ENCODE results near the gene NR1I2. TPM values are rescaled to one million over a fixed set of nuclear protein-coding genes. Genes with fewer than 3 reads are reported as not detected.

The NR1I2 gene
- total and polyA plus RNA-seq, 2 donors (not counting 1 experiment from before 2014, with no cell fraction given), result 0.30 to 0.52 TPM

GRCh38 chr3:119790369-119790768 lies 8.5 kb downstream of the NR1I2 start:
- ATAC-seq (ENCODE audit: low read depth), result no peak
- H4K20me1 ChIP-seq (ENCODE audit: control insufficient read depth, insufficient read depth, low read length, poor library complexity, severe bottlenecking), result no peaks in the 10 kb centered on the region
- ChIA-PET POLR2A (no interaction called here), CTCF (no interaction called here)
- H3K4me3 Mint-ChIP-seq, result no peak overlapping the region
- no peak overlapping the region for H3K4me3 ChIP-seq (ENCODE audit: control extremely low read depth in 1 of 5, extremely low read depth in 1 of 5, insufficient read depth in 1 of 5, low read depth in 2 of 5, low read length in 4 of 5)
- intact Hi-C loops (cut with micrococcal nuclease), result no loop called here
- no peak for DNase-seq
- H3K9me3 ChIP-seq (ENCODE audit: control extremely low read depth in 1 of 3, control insufficient read depth in 2 of 3, insufficient read depth in 1 of 3, low read length in 2 of 3), result peaks cover 0 to 2% (median 0%) of the 10 kb centered on the region in 3 donors
- no peak overlapping the region for H3K27ac ChIP-seq (ENCODE audit: low read length in 2 of 2)
- no peaks in the 10 kb centered on the region for H3K79me2 ChIP-seq (ENCODE audit: control insufficient read depth, insufficient read depth, low read length)
- no peak overlapping the region for H2AFZ ChIP-seq (ENCODE audit: insufficient read depth, low read depth, low read length, poor library complexity, severe bottlenecking)
- no peaks in the 10 kb centered on the region for H3K4me1 Mint-ChIP-seq
- no peaks in the 10 kb centered on the region for H3K36me3 ChIP-seq (replicated peaks in 1 of 2; ENCODE audit: control extremely low read depth in 1 of 2, control insufficient read depth in 1 of 2, extremely low read depth in 1 of 2, insufficient read depth in 2 of 2, low read length in 1 of 2)
- H3K9ac ChIP-seq (ENCODE audit: low read length), result no peak overlapping the region
- H3K9me3 Mint-ChIP-seq (ENCODE audit: insufficient read depth), result peaks cover 7% of the 10 kb centered on the region
- H3K4me1 ChIP-seq (ENCODE audit: control insufficient read depth in 2 of 2, insufficient read depth in 2 of 2, low read length in 2 of 2), result no peaks in the 10 kb centered on the region
- no peak overlapping the region for H3K4me2 ChIP-seq (replicated peaks; ENCODE audit: low read depth, low read length, poor library complexity, severe bottlenecking)
- WGBS (ENCODE audit: insufficient coverage), result no CpG with 5 or more reads among the region's 3 CpGs
- H3K27ac Mint-ChIP-seq, result no peak overlapping the region
- H3K27me3 Mint-ChIP-seq, result no peaks in the 10 kb centered on the region
- H3K27me3 ChIP-seq (replicated peaks in 1 of 4; ENCODE audit: control extremely low read depth in 1 of 4, control insufficient read depth in 3 of 4, insufficient read depth in 4 of 4, low read length in 3 of 4), result no peaks in the 10 kb centered on the region
- TF ChIP-seq CTCF (IDR thresholded peaks at IDR 0.05) (no peak), EZH2 (IDR thresholded peaks at IDR 0.05; ENCODE audit: borderline replicate concordance, insufficient read depth, low read depth, low read length, poor library complexity, severe bottlenecking) (no peak)

DNA sequence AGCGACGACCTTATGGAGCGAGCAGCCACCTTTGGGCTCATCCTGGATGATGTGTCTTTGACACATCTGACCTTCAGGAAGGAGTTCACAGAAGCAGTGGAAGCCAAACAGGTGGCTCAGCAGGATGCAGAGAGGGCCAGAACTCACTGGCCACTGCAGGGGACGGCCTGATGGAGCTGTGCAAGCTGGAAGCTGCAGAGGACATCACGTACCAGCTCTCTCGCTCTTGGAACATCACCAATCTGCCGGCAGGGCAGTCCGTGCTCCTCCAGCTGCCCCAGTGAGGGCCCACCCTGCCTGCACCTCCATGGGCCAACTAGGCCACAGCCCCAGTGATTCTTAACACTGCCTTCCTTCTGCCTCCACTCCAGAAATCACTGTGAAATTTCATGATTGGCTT lies 10.4 kb downstream of the NR1I2 start:
- 98% methylated on average over 8 of the region's 8 CpGs for WGBS (ENCODE audit: insufficient coverage)
- H3K4me2 ChIP-seq (replicated peaks; ENCODE audit: low read depth, low read length, poor library complexity, severe bottlenecking), result no peak overlapping the region
- ATAC-seq (ENCODE audit: low read depth), result no peak
- Mint-ChIP-seq H3K4me3 (no peak overlapping the region), H3K4me1 (no peaks in the 10 kb centered on the region), H3K27me3 (peaks cover 12% of the 10 kb centered on the region), H3K9me3 (ENCODE audit: insufficient read depth) (peaks cover 7% of the 10 kb centered on the region), H3K27ac (no peak overlapping the region)
- POLR2A ChIA-PET, result no interaction called here
- no peak for DNase-seq
- no peaks in the 10 kb centered on the region for H3K36me3 ChIP-seq (replicated peaks in 1 of 2; ENCODE audit: control extremely low read depth in 1 of 2, control insufficient read depth in 1 of 2, extremely low read depth in 1 of 2, insufficient read depth in 2 of 2, low read length in 1 of 2)
- H4K20me1 ChIP-seq (ENCODE audit: control insufficient read depth, insufficient read depth, low read length, poor library complexity, severe bottlenecking), result no peaks in the 10 kb centered on the region
- no peak overlapping the region for H3K4me3 ChIP-seq (ENCODE audit: control extremely low read depth in 1 of 5, extremely low read depth in 1 of 5, insufficient read depth in 1 of 5, low read depth in 2 of 5, low read length in 4 of 5)
- H3K4me1 ChIP-seq (ENCODE audit: control insufficient read depth in 2 of 2, insufficient read depth in 2 of 2, low read length in 2 of 2), result no peaks in the 10 kb centered on the region
- H3K9ac ChIP-seq (ENCODE audit: low read length), result no peak overlapping the region
- H3K9me3 ChIP-seq (ENCODE audit: control extremely low read depth in 1 of 3, control insufficient read depth in 2 of 3, insufficient read depth in 1 of 3, low read length in 2 of 3), result peaks cover 0 to 2% (median 0%) of the 10 kb centered on the region in 3 donors
- no peak overlapping the region for H2AFZ ChIP-seq (ENCODE audit: insufficient read depth, low read depth, low read length, poor library complexity, severe bottlenecking)
- H3K27me3 ChIP-seq (replicated peaks in 1 of 4; ENCODE audit: control extremely low read depth in 1 of 4, control insufficient read depth in 3 of 4, insufficient read depth in 4 of 4, low read length in 3 of 4), result no peaks in the 10 kb centered on the region
- intact Hi-C loops (cut with micrococcal nuclease), result no loop called here
- H3K27ac ChIP-seq (ENCODE audit: low read length in 2 of 2), result no peak overlapping the region
- CTCF ChIA-PET, result no interaction called here
- H3K79me2 ChIP-seq (ENCODE audit: control insufficient read depth, insufficient read depth, low read length), result no peaks in the 10 kb centered on the region
- TF ChIP-seq EZH2 (IDR thresholded peaks at IDR 0.05; ENCODE audit: borderline replicate concordance, insufficient read depth, low read depth, low read length, poor library complexity, severe bottlenecking) (no peak), CTCF (IDR thresholded peaks at IDR 0.05) (no peak)

Measured in B cell (primary cell).